Measurements from ENCODE around the gene TAS2R5.
"Not testable (repeated sequence)": the region's sequence is repeated elsewhere in the genome, so short reads cannot be mapped to it uniquely, and the experiment has no call there.

TAS2R5 gene, protein sequence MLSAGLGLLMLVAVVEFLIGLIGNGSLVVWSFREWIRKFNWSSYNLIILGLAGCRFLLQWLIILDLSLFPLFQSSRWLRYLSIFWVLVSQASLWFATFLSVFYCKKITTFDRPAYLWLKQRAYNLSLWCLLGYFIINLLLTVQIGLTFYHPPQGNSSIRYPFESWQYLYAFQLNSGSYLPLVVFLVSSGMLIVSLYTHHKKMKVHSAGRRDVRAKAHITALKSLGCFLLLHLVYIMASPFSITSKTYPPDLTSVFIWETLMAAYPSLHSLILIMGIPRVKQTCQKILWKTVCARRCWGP

DNA sequence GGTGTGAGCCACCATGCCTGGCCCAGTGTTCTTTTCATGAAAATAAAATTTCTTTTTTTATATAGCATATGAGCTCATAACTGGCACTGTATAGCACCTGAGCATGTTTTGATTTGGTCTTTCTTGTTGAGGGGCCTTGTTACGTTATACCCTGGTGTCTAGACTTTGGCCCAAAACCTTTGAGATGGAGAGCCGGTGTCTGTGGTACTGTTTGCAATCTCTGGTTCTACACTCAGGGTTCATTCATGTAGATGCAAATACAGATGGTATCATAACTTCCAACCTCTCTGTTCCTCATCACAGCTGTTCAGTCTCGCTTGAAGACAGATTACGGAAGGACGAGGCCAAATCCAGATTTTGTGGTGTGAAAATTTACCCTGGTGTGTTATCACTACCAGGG lies at the start of gene TAS2R5:
Gene TAS2R5 (plus strand): TSS at position 301 of the 400 bp plus-strand sequence. CDS start 145 bp downstream, outside the sequence.
- Histone ChIP-seq H3K9ac (ENCODE audit: low read length) (no peak within 1 kb of the TSS), H3K27ac (ENCODE audit: low read depth, low read length) (no peak within 1 kb of the TSS), H3K36me3 (ENCODE audit: control insufficient read depth, insufficient read depth, low read length) (no peaks in the 10 kb centered on the region), H3K4me3 (ENCODE audit: low read length) (no peak within 1 kb of the TSS), H3K27me3 (ENCODE audit: control insufficient read depth, insufficient read depth, low read length) (no peaks in the 10 kb centered on the region), H3K4me1 (ENCODE audit: control insufficient read depth, insufficient read depth, low read length) (no peaks in the 10 kb centered on the region)

DNA sequence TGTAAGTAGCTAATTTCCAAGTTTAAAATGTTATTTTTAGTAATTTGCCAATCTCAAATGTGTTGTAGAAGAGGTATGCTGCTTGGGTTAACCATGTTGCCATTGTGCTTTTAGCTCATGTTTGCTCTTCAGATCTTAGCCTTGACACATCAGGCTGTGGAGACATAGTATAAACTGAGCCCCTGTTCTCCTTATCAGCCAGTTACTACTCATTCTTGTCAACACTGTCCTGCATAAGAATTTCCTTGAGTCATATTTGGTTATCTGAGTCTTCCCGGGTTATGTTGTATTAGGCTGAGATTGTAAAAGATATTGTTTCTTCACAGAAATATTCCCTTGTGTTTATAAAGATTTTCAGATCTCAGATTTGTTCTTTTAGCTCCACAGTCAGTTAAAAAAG lies 47.8 kb upstream of the TAS2R5 start:
- Histone ChIP-seq H3K27me3 (ENCODE audit: control insufficient read depth, insufficient read depth, low read length) (no peaks in the 10 kb centered on the region), H3K4me3 (ENCODE audit: low read length) (no peak overlapping the region), H3K27ac (ENCODE audit: low read depth, low read length) (no peak overlapping the region), H3K9ac (ENCODE audit: low read length) (no peak overlapping the region), H3K36me3 (ENCODE audit: control insufficient read depth, insufficient read depth, low read length) (peaks cover 25% of the 10 kb centered on the region), H3K4me1 (ENCODE audit: control insufficient read depth, insufficient read depth, low read length) (peaks cover 8% of the 10 kb centered on the region)

DNA sequence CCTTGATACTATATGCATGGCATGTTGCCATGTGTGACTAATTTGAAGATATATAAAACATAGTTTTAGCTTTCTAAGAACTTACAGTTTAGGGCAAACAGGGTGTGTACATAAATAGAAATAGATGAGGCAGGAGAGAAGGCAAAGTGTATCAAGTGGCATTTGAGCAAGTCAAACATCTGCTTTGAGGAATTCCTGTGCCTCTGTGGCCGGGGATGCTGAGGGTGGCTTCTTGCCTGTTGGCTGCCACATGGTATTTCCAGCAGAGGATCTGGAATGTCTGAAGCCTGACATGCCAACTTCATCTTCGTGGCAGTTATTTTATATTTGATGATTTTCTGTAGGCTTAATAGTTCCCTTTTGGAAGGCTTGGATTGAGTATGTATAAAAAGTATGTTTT lies 45.9 kb upstream of the TAS2R5 start:
- peaks cover 3% of the 10 kb centered on the region for H3K4me1 ChIP-seq (ENCODE audit: control insufficient read depth, insufficient read depth, low read length)
- H3K36me3 ChIP-seq (ENCODE audit: control insufficient read depth, insufficient read depth, low read length) = peaks cover 30% of the 10 kb centered on the region
- no peaks in the 10 kb centered on the region for H3K27me3 ChIP-seq (ENCODE audit: control insufficient read depth, insufficient read depth, low read length)
- H3K4me3 ChIP-seq (ENCODE audit: low read length) = no peak overlapping the region
- H3K9ac ChIP-seq (ENCODE audit: low read length) = no peak overlapping the region
- no peak overlapping the region for H3K27ac ChIP-seq (ENCODE audit: low read depth, low read length)

- H3K4me1 ChIP-seq (ENCODE audit: control insufficient read depth, insufficient read depth, low read length) = no peaks in the 10 kb centered on the region
- H3K27me3 ChIP-seq (ENCODE audit: control insufficient read depth, insufficient read depth, low read length) = no peaks in the 10 kb centered on the region
- no peak overlapping the region for H3K9ac ChIP-seq (ENCODE audit: low read length)
- H3K36me3 ChIP-seq (ENCODE audit: control insufficient read depth, insufficient read depth, low read length) = peaks cover 50% of the 10 kb centered on the region
- H3K4me3 ChIP-seq (ENCODE audit: low read length) = no peak overlapping the region
- no peak overlapping the region for H3K27ac ChIP-seq (ENCODE audit: low read depth, low read length)
These were observed 41.6 kb upstream of the TAS2R5 start for GRCh38 chr7:141748396-141748795.

- not testable (repeated sequence) for H3K27me3 ChIP-seq (ENCODE audit: control insufficient read depth, insufficient read depth, low read length); H3K9ac ChIP-seq (ENCODE audit: low read length); H3K4me1 ChIP-seq (ENCODE audit: control insufficient read depth, insufficient read depth, low read length); H3K4me3 ChIP-seq (ENCODE audit: low read length); H3K27ac ChIP-seq (ENCODE audit: low read depth, low read length)
- H3K36me3 ChIP-seq (ENCODE audit: control insufficient read depth, insufficient read depth, low read length) = peaks cover 40% of the 10 kb centered on the region
These were observed 38.1 kb upstream of the TAS2R5 start for GRCh38 chr7:141751904-141752303.

- Histone ChIP-seq H3K27me3 (ENCODE audit: control insufficient read depth, insufficient read depth, low read length) (no peaks in the 10 kb centered on the region), H3K27ac (ENCODE audit: low read depth, low read length) (no peak overlapping the region), H3K4me1 (ENCODE audit: control insufficient read depth, insufficient read depth, low read length) (no peaks in the 10 kb centered on the region), H3K9ac (ENCODE audit: low read length) (no peak overlapping the region), H3K4me3 (ENCODE audit: low read length) (no peak overlapping the region), H3K36me3 (ENCODE audit: control insufficient read depth, insufficient read depth, low read length) (peaks cover 39% of the 10 kb centered on the region)
These were observed 37.4 kb upstream of the TAS2R5 start for GRCh38 chr7:141752634-141753033.

GRCh38 chr7:141754939-141755338 lies 35.1 kb upstream of the TAS2R5 start:
- H3K27ac ChIP-seq (ENCODE audit: low read depth, low read length) = no peak overlapping the region
- no peaks in the 10 kb centered on the region for H3K27me3 ChIP-seq (ENCODE audit: control insufficient read depth, insufficient read depth, low read length)
- no peak overlapping the region for H3K4me3 ChIP-seq (ENCODE audit: low read length)
- H3K36me3 ChIP-seq (ENCODE audit: control insufficient read depth, insufficient read depth, low read length) = peaks cover 29% of the 10 kb centered on the region
- H3K9ac ChIP-seq (ENCODE audit: low read length) = no peak overlapping the region
- no peaks in the 10 kb centered on the region for H3K4me1 ChIP-seq (ENCODE audit: control insufficient read depth, insufficient read depth, low read length)

- Histone ChIP-seq H3K4me3 (ENCODE audit: low read length) (no peak within 1 kb of the TSS), H3K27ac (ENCODE audit: low read depth, low read length) (no peak within 1 kb of the TSS), H3K9ac (ENCODE audit: low read length) (no peak within 1 kb of the TSS), H3K36me3 (ENCODE audit: control insufficient read depth, insufficient read depth, low read length) (no peaks in the 10 kb centered on the region), H3K27me3 (ENCODE audit: control insufficient read depth, insufficient read depth, low read length) (no peaks in the 10 kb centered on the region), H3K4me1 (ENCODE audit: control insufficient read depth, insufficient read depth, low read length) (no peaks in the 10 kb centered on the region)
These were observed 26.2 kb upstream of the TAS2R5 start, which contains the start of gene TAS2R3 for GRCh38 chr7:141763797-141764196. Gene TAS2R3, plus strand, starts transcription at chr7:141764097. Its CDS starts 62 bp downstream, at chr7:141764159.

- not testable (repeated sequence) for H3K36me3 ChIP-seq (ENCODE audit: control insufficient read depth, insufficient read depth, low read length); H3K9ac ChIP-seq (ENCODE audit: low read length); H3K27me3 ChIP-seq (ENCODE audit: control insufficient read depth, insufficient read depth, low read length); H3K27ac ChIP-seq (ENCODE audit: low read depth, low read length); H3K4me1 ChIP-seq (ENCODE audit: control insufficient read depth, insufficient read depth, low read length); H3K4me3 ChIP-seq (ENCODE audit: low read length)
These were observed 19.9 kb upstream of the TAS2R5 start for GRCh38 chr7:141770083-141770583.

GRCh38 chr7:141776374-141776773 lies 13.6 kb upstream of the TAS2R5 start, which contains the start of gene TAS2R4:
Gene TAS2R4, plus strand, starts transcription at chr7:141776674. Its CDS starts 1,815 bp downstream, at chr7:141778489.
- Histone ChIP-seq H3K27ac (ENCODE audit: low read depth, low read length) (no peak within 1 kb of the TSS), H3K27me3 (ENCODE audit: control insufficient read depth, insufficient read depth, low read length) (no peaks in the 10 kb centered on the region), H3K9ac (ENCODE audit: low read length) (no peak within 1 kb of the TSS), H3K36me3 (ENCODE audit: control insufficient read depth, insufficient read depth, low read length) (no peaks in the 10 kb centered on the region), H3K4me3 (ENCODE audit: low read length) (no peak within 1 kb of the TSS), H3K4me1 (ENCODE audit: control insufficient read depth, insufficient read depth, low read length) (no peaks in the 10 kb centered on the region)

GRCh38 chr7:141785706-141786552 lies 4.1 kb upstream of the TAS2R5 start:
- H3K27ac ChIP-seq (ENCODE audit: low read depth, low read length) = no peak overlapping the region
- H3K36me3 ChIP-seq (ENCODE audit: control insufficient read depth, insufficient read depth, low read length) = no peaks in the 10 kb centered on the region
- H3K4me1 ChIP-seq (ENCODE audit: control insufficient read depth, insufficient read depth, low read length) = no peaks in the 10 kb centered on the region
- no peak overlapping the region for H3K4me3 ChIP-seq (ENCODE audit: low read length)
- H3K27me3 ChIP-seq (ENCODE audit: control insufficient read depth, insufficient read depth, low read length) = no peaks in the 10 kb centered on the region
- no peak overlapping the region for H3K9ac ChIP-seq (ENCODE audit: low read length)

DNA sequence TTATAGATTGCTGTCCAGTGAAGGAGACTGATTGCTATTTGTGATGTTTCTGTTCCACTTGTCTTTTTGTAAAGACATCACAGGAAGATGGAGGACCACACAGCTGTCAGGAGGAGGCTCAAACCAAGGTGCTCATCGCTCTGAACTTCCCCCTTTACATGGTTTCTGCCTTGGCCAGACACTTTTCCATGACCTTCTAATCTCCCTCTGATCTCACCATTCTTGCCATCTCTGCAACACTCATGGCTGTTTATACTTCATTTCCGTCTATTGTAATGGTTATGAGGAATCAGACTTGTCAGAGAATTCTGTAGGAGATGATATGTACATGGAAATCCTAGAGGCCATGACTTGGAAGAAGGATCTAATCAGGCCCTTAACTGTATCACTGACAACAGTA lies 1.7 kb upstream of the TAS2R5 start:
- Histone ChIP-seq H3K36me3 (ENCODE audit: control insufficient read depth, insufficient read depth, low read length) (no peaks in the 10 kb centered on the region), H3K9ac (ENCODE audit: low read length) (no peak overlapping the region), H3K27ac (ENCODE audit: low read depth, low read length) (no peak overlapping the region), H3K27me3 (ENCODE audit: control insufficient read depth, insufficient read depth, low read length) (no peaks in the 10 kb centered on the region), H3K4me3 (ENCODE audit: low read length) (no peak overlapping the region), H3K4me1 (ENCODE audit: control insufficient read depth, insufficient read depth, low read length) (no peaks in the 10 kb centered on the region)

All from rectal smooth muscle tissue (tissue), 1 donor.